Bronchial epithelial cell (primary cell): ENCODE results near the gene ARHGAP28. TPM values are rescaled to one million over a fixed set of nuclear protein-coding genes. Genes with fewer than 3 reads are reported as not detected.

Experiments
- DNase-seq: peaks from one replicate; pipeline ENCODE4 v3.0.0-alpha.2; 2010; ENCODE audit warnings: low read depth
- FAIRE-seq: peaks from 2 replicates; lab custom pipeline; 2011; peaks lifted over from hg19 to GRCh38; lab: Jason Lieb, UNC
- H3K27me3 ChIP-seq: 2 replicates; pipeline ENCODE4 v1.5.1; 2011; ENCODE audit warnings: low read length; ENCODE audit not compliant: control insufficient read depth, insufficient read depth
- H3K36me3 ChIP-seq: 2 replicates; pipeline ENCODE4 v1.5.1; 2011; ENCODE audit warnings: low read length; ENCODE audit not compliant: control insufficient read depth, insufficient read depth
- H3K4me3 ChIP-seq: 2 replicates; pipeline ENCODE4 v1.5.1; 2011; ENCODE audit warnings: mild to moderate bottlenecking, low read depth, low read length, control low read depth
- total RNA-seq: library from RNA; depleted of rRNA; stranded (reverse); fragments of >200 nt; gene quantifications from 2 replicates; pipeline ENCODE4 v1.2.1, GENCODE V29; 2014
- TF ChIP-seq, protein P1 (sequence below): IDR thresholded peaks from 2 replicates; pipeline ENCODE4 v1.5.1; 2011; ENCODE audit warnings: mild to moderate bottlenecking, moderate library complexity, low read length, control low read depth, inconsistent platforms; ENCODE audit not compliant: insufficient read depth, severe bottlenecking

Gene ARHGAP28
- total RNA-seq, 1 donor from 2014 or later, result 0.26 TPM

DNA sequence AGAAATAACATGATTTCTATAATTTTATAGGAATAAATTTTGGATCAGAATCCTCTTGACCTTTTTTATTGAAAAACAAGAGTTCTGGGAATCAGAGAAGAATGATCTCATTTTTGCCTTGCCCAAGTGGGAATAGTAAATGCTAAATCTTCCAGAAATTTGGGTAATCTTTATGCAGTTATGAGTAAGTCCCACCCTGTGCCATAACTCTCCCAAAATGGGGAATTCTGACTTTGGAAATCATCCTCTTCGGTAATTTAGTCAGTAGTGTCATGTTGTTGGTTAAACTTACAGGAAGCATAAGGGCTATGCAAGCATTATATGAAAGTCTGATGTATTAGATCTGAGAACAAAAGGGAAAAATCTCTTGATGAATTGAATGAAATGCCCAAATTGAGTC lies 20.6 kb upstream of the ARHGAP28 start:
- no peaks in the 10 kb centered on the region for H3K36me3 ChIP-seq
- TF ChIP-seq, protein P1, sequence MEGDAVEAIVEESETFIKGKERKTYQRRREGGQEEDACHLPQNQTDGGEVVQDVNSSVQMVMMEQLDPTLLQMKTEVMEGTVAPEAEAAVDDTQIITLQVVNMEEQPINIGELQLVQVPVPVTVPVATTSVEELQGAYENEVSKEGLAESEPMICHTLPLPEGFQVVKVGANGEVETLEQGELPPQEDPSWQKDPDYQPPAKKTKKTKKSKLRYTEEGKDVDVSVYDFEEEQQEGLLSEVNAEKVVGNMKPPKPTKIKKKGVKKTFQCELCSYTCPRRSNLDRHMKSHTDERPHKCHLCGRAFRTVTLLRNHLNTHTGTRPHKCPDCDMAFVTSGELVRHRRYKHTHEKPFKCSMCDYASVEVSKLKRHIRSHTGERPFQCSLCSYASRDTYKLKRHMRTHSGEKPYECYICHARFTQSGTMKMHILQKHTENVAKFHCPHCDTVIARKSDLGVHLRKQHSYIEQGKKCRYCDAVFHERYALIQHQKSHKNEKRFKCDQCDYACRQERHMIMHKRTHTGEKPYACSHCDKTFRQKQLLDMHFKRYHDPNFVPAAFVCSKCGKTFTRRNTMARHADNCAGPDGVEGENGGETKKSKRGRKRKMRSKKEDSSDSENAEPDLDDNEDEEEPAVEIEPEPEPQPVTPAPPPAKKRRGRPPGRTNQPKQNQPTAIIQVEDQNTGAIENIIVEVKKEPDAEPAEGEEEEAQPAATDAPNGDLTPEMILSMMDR, result no peak
- no peaks in the 10 kb centered on the region for H3K27me3 ChIP-seq
- H3K4me3 ChIP-seq, result no peak overlapping the region
- DNase-seq (no peak), FAIRE-seq (no peak)

DNA sequence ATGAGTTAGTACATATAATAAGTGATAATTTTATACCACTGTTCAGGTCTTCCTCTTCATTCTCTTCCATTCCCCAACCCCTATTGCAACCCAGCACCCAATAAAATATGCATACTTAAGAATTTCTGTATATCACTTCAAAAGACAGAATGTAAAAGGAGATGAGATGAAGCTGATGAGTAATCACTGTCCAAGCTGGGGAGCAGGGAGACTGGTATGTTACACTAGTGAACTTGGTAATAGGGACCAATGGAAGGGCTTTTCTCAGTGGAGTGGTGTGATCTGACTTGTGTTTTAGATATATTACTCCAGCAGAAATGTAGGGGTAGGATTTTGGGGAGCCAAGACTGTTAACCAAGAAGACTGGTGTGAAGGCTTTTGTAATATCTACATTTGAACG lies 18.0 kb upstream of the ARHGAP28 start:
- H3K36me3 ChIP-seq, result no peaks in the 10 kb centered on the region
- TF ChIP-seq, protein P1, result no peak
- FAIRE-seq (no peak), DNase-seq (no peak)
- H3K27me3 ChIP-seq, result no peaks in the 10 kb centered on the region
- H3K4me3 ChIP-seq, result no peak overlapping the region

DNA sequence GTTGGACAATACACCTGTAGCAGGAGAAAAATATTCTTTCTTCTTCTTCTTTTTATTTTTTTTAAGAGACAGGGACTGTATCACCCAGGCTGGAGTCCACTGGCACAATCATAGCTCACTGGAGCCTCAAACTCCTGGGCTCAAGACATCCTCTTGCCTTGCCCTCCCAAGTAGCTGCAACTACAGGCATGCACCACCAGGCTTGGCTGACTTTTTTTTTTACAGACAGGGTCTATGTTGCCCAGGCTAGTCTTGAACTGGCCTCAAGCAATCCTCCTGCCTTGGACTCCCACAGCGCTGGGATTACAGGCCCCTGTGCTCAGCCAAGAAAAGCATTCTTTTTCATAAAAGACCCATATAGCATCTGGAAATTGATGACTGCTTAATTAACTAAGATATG lies 17.1 kb upstream of the ARHGAP28 start:
- TF ChIP-seq, protein P1, result no peak
- no peak overlapping the region for H3K4me3 ChIP-seq
- FAIRE-seq (no peak), DNase-seq (no peak)
- H3K27me3 ChIP-seq, result no peaks in the 10 kb centered on the region
- no peaks in the 10 kb centered on the region for H3K36me3 ChIP-seq

DNA sequence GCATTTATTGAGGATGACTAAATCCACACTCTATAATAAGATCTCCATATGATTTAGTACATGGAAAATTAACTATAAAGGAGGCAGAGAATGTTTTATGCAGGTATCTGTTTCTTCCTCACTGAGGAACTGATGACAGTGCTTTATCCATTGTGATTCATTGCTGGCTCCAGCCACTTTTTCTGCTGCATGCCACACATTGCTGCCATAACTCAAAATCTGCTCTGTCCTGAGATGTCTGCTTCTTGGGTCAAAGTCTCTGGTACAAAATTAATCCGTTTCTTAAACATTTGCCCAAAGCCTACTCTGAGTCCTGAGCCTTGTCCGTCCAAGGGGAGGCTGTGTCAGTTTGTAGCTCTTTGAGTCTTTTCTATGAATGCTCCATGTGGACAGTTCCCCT lies 15.5 kb upstream of the ARHGAP28 start:
- FAIRE-seq, result no peak
- H3K36me3 ChIP-seq, result no peaks in the 10 kb centered on the region
- TF ChIP-seq, protein P1, result no peak
- DNase-seq, result no peak
- no peaks in the 10 kb centered on the region for H3K27me3 ChIP-seq
- H3K4me3 ChIP-seq, result no peak overlapping the region

DNA sequence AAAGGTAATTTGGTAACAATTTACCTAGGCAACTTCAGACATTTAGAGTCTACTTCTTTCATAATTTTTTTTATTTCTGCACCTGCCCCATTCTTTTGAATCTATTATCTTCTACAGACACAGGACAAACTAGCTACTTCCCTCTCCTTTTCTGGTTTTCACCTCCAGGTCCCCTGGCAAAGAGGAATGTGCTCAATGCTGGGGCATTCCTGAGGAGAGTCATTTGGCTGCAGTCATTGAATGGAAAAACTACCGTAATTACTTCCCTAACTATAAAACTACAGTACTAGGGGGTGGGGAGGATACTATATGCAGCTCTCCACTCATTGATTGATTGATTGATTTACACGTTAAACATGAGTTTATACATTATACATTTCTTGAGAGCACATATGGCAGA lies 11.2 kb upstream of the ARHGAP28 start:
- Histone ChIP-seq H3K4me3 (no peak overlapping the region), H3K36me3 (no peaks in the 10 kb centered on the region), H3K27me3 (no peaks in the 10 kb centered on the region)
- TF ChIP-seq, protein P1, result no peak
- DNase-seq (no peak), FAIRE-seq (no peak)

DNA sequence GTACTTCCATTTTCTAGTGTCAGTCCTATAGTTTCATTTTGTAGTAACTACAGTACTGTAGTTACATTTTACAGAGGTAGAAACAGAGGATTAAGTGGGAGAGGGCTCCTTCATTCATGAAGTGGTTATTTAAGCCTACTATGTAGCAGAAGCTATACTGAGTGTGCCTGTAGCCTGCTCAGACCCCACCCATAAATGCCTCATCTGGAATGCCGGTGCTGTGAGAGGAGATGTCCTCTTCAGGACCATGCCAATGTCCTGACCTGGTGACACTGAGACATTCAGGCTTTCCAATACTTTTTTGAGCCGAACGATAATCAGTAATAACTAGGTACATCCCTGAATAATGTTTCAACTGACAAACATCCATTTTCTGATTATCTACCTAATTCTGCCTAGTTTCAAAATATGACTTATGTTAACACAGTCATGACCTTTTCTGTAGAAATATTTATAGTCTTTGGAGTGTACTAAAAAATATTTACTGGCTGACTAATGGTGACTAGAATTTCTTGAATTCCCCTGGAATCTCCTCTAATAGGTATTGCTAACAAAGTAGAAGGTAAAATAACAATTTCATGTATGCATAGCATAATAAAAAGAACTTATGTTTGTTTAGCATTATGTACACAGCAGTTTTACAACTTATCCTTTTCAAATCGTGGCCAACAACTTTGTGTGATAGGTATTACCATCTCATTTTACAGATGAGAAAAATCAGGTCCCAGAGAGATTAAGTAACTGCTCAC lies 10.2 kb upstream of the ARHGAP28 start:
- no peak for FAIRE-seq
- no peaks in the 10 kb centered on the region for H3K36me3 ChIP-seq
- no peaks in the 10 kb centered on the region for H3K27me3 ChIP-seq
- no peak for DNase-seq
- H3K4me3 ChIP-seq, result no peak overlapping the region
- TF ChIP-seq, protein P1, result no peak
